ENCODE data around the gene CCDC88C.

The CCDC88C gene

DNA sequence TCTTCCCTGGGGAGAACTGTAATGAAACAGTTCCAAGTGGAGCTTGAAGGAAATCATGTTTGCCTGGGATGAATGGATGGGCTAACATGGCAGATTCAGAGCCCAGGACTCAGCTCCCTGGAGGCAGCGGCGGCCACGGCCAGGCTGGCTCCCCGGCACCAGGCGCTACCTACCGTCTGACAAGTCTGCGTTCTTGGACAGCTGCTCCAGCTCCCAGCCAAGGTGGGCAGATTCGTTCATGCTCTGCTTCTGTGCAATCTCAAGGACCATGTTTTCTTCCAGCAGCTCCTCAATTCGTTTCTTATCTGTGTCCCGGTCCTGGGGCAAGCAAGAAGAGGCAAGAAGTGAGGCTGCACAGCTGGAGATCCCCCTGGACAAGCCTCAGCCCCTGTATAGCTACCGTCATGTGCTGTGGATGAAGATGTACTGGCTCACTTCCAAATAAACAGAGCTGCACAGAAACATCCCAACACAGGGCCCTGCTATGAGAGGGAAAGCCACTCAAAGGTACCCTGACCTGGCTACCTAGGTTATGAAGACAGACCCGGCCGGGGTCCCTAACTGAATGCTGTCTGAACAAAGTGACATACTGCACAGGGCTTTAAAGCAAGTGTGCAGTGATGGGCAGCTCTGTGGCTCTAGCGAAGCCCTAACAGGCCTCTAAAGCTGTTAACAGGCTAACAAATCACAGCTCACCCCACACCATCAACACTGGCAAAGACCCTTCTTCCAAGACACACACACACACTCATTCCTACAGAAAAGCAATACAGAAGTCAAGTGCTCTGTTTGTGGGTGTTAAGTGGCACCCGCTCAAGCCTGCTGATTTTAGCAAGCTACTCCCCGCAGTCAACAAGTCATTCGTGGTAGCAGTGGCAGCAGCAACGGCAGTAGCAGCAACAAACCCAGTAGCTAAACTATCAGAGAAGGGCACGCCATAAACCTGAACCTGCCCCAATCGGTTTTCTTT lies 92.7 kb downstream of the CCDC88C start:
- TF ChIP-seq CTCF (IDR thresholded peaks at IDR 0.05) = no peak

DNA sequence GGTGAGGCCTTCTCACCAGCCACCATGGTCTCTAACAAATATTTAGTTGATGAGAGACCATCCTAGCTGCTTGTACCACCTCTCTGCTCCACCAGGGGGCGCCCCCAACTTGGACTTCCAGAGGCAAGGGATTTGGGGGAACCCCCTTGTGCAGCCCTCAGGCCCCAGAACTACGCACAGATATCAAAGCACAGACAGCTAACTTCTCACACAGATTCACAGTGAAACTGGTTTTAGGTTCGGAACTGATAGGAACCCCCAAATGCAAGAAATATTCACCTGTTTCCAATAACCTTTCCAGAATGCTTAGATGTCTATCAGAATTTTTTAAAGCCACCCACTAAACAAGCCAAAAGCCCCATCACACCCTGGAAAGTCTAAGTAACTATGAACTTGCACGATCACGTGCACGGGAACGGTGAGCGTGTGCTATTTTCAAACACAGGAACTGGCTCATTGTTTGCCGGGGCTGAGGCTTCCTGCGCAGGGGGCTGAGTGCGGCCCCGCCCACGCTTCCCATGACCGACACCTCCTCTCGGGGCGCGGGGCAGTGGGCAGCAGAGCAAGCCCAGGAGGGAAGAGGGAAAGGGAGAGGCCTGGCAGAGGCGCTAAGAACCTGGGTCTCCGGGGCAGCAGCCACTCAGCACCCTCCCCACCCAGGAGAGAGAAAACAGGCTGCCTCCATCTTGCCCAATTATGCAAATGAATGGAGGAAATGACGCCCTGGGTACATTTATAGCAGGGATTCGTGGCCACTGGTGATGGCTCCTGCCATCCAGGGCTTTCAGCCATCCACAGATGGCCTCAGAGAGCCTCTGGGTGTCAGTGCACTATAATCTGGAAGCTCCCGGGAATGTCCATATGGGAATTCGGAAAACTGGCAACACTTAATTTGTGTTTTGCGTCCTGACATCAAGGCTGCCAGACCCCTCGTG lies 93.7 kb downstream of the CCDC88C start:
- peak; percentile 96 for TF ChIP-seq CTCF (IDR thresholded peaks at IDR 0.05)

DNA sequence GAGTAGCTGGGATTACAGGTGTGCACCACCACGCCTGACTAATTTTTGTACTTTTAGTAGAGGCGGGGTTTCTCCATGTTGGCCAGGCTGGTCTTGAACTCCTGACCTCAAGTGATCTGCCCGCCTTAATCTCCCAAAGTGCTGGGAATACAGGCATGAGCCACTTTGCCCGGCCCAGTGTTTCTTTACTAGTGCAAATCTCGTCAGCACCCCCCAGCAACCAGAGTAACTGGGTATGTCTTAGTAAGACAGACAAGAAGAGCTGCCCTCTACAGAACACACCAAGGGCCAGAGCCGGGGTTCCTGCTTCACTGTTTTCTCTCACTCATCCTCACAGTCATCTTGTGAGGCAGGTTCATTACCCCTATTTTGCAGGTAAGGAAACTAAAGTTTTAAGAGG lies 94.6 kb downstream of the CCDC88C start:
- TF ChIP-seq CTCF (IDR thresholded peaks at IDR 0.05) = no peak

DNA sequence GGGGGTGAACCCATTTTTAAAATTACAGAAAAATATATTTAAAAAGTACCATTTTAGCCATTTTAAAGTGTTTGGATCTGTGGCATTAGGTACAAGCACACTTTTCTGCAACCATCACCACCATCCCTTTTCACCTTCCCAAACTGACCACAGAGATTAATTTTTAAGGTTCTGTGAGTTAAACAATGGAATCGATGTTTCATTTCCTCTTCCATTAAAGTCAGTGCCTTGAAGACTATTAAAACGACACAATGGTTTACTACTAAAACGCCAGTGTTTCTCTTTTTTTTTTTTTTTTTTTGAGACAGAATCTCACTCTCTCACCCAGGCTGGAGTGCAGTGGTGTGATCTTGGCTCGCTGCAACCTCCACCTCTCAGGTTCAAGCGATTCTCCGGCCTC lies 95.0 kb downstream of the CCDC88C start:
- no peak for TF ChIP-seq CTCF (IDR thresholded peaks at IDR 0.05)

GRCh38 chr14:91321131-91321530 lies 96.5 kb downstream of the CCDC88C start:
- no peak for TF ChIP-seq CTCF (IDR thresholded peaks at IDR 0.05)

DNA sequence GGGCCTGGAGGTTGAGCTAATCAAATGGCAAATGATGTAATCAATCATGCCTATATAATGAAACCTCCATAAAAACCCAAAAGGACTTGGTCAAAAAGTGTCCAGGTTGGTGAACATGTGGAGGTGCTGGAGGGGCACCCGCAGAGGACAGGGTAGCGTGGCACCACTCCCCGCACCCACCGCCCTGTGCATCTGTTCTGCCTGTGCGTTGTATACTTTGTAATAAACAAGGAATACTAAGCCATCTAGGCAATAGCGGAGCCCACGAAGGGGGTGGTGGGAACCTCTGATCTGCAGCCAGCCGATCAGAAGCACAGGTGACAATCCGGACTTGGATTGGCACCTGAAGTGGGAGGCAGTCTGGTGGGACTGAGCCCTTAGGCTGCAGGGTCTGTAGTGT lies 97.4 kb downstream of the CCDC88C start:
- no peak for TF ChIP-seq CTCF (IDR thresholded peaks at IDR 0.05)

DNA sequence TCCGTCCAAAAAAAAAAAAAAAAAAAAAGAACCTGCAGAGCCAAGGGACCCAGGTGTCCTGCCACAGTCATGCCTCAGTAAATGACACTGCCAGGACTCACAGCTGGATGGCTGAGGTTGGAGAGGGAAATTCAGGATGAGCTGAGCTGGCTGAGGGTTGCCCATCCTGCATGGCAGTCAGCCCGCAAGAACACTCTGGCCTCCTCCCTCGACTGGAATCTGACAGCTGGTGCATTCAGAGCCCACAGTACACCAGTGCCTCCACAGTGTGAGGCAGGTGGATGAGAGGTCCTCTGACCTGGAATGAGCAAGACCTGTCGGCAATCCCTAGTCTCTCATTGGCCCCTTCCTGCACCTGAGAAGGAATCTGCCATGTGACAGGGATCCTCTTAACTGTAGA lies 98.7 kb downstream of the CCDC88C start:
- TF ChIP-seq CTCF (IDR thresholded peaks at IDR 0.05) = no peak

Data from LNCAP (cell line).